Liver (tissue), 2 donors: ENCODE measurements around the gene RFPL3.

Source experiments
- CTCF ChIP-seq: fragments of 150-350 bp; IDR thresholded peaks from 2 replicates; pipeline ENCODE4 v1.5.1; 2017; ENCODE audit warnings: improper control_type of control experiment, low read depth, low read length; ENCODE audit not compliant: missing input control
- REST ChIP-seq: IDR thresholded peaks from 2 replicates; pipeline ENCODE4 v1.6.1; 2016; ENCODE audit warnings: antibody characterized with exemption, mild to moderate bottlenecking
- donor health status: healthy.

GRCh38 chr22:32352681-32353080, 5.0 kb upstream of the RFPL3 start:
- no peak for TF ChIP-seq REST
- no peak for TF ChIP-seq CTCF
